Fibroblast of lung (primary cell): ENCODE measurements around the gene BTBD1. TPM values are rescaled to one million over a fixed set of nuclear protein-coding genes. Genes with fewer than 3 reads are reported as not detected.
"Not testable (repeated sequence)": the region's sequence is repeated elsewhere in the genome, so short reads cannot be mapped to it uniquely, and the experiment has no call there.

Experiments used
- DNase-seq, 2 donors: peaks; one replicate each; pipeline versions ENCODE4 v3.0.0 to v3.0.0-alpha.2; 2010; ENCODE audit warnings: low read depth in 2 of 2
- H2AFZ ChIP-seq: 2 replicates; pipeline ENCODE4 v1.5.1; 2012; ENCODE audit warnings: low read length, control low read depth, inconsistent platforms
- H3K27ac ChIP-seq: 2 replicates; pipeline ENCODE4 v1.5.1; 2011; ENCODE audit warnings: low read length, control low read depth; ENCODE audit not compliant: insufficient read depth
- H3K27me3 ChIP-seq: 2 replicates; pipeline ENCODE4 v1.5.1; 2011; ENCODE audit warnings: mild to moderate bottlenecking, low read length; ENCODE audit not compliant: control insufficient read depth, insufficient read depth
- H3K36me3 ChIP-seq: 2 replicates; pipeline ENCODE4 v1.5.1; 2011; ENCODE audit warnings: low read length; ENCODE audit not compliant: control insufficient read depth, insufficient read depth
- H3K4me1 ChIP-seq: 2 replicates; pipeline ENCODE4 v1.5.1; 2011; ENCODE audit warnings: low read length; ENCODE audit not compliant: control insufficient read depth, insufficient read depth; ENCODE audit errors: extremely low read depth
- H3K4me2 ChIP-seq: 2 replicates; pipeline ENCODE4 v1.5.1; 2011; ENCODE audit warnings: low read length, control low read depth; ENCODE audit not compliant: insufficient read depth; ENCODE audit errors: extremely low read depth
- H3K4me3 ChIP-seq, 4 experiments: fragments of 200-600 bp in 1 of 4; sonication (generic) in 1 of 4; replicated peaks in 1 of 4; 2 replicates each; pipeline ENCODE4 v1.5.1; 2011 to 2016; ENCODE audit warnings: low read length in 4 of 4, low read depth in 3 of 4, mild to moderate bottlenecking in 3 of 4, control low read depth in 2 of 4, inconsistent platforms in 1 of 4, mixed read lengths in 1 of 4; ENCODE audit not compliant: insufficient read depth in 1 of 4; ENCODE audit errors: control extremely low read depth in 1 of 4
- H3K79me2 ChIP-seq: 2 replicates; pipeline ENCODE4 v1.5.1; 2012; ENCODE audit warnings: mild to moderate bottlenecking, low read length, inconsistent platforms; ENCODE audit not compliant: control insufficient read depth, insufficient read depth
- H3K9ac ChIP-seq: 2 replicates; pipeline ENCODE4 v1.5.1; 2011; ENCODE audit warnings: mild to moderate bottlenecking, low read length, control low read depth; ENCODE audit not compliant: insufficient read depth
- H3K9me3 ChIP-seq: 2 replicates; pipeline ENCODE4 v1.5.1; 2012; ENCODE audit warnings: low read depth, low read length; ENCODE audit not compliant: control insufficient read depth, insufficient read depth
- H4K20me1 ChIP-seq: 2 replicates; pipeline ENCODE4 v1.5.1; 2011; ENCODE audit warnings: low read length; ENCODE audit not compliant: control insufficient read depth, insufficient read depth; ENCODE audit errors: extremely low read depth
- CTCF ChIP-seq, 2 donors: IDR thresholded peaks in 1 of 2; conservative IDR thresholded peaks in 1 of 2; 1 replicate in 1 of 2; 2 replicates in 1 of 2; pipeline ENCODE4 v1.5.1; 2011 to 2012; ENCODE audit warnings: low read length in 2 of 2, control low read depth in 1 of 2, inconsistent platforms in 1 of 2, low read depth in 1 of 2, mild to moderate bottlenecking in 1 of 2
- EZH2 ChIP-seq: IDR thresholded peaks from 2 replicates; pipeline ENCODE4 v1.5.1; 2012; ENCODE audit warnings: low read length, control low read depth, mild to moderate bottlenecking; ENCODE audit errors: missing control alignments
- polyA plus RNA-seq, 2 donors: library from polyadenylated mRNA; depleted of rRNA in 1 of 2; stranded (reverse) in 1 of 2; unstranded in 1 of 2; fragments of >200 nt; gene quantifications; 2 replicates each; pipeline ENCODE4 v1.2.1, GENCODE V29; 2011 to 2012; ENCODE audit warnings: missing spikeins in 1 of 2
- total RNA-seq: library from RNA; depleted of rRNA; stranded (reverse); fragments of >200 nt; gene quantifications from 2 replicates; pipeline ENCODE4 v1.2.1, GENCODE V29; 2014

BTBD1 gene
- total and polyA plus RNA-seq, 2 donors (not counting 1 experiment from before 2014, with no cell fraction given) = 84.0 to 105 TPM

GRCh38 chr15:83039206-83039605 lies 27.8 kb downstream of the BTBD1 start:
- H3K4me1 ChIP-seq = no peaks in the 10 kb centered on the region
- no peak overlapping the region for H3K4me3 ChIP-seq
- H3K9ac ChIP-seq = no peak overlapping the region
- no peaks in the 10 kb centered on the region for H3K9me3 ChIP-seq
- peaks cover 2% of the 10 kb centered on the region for H3K36me3 ChIP-seq
- TF ChIP-seq CTCF (conservative IDR thresholded peaks at IDR 0.05 in 1 of 2, IDR thresholded peaks at IDR 0.05 in 1 of 2; ENCODE audit: low read depth in 1 of 2, low read length in 2 of 2) (no peak), EZH2 (no peak)
- H3K4me2 ChIP-seq = no peak overlapping the region
- no peak overlapping the region for H2AFZ ChIP-seq
- DNase-seq = peak in 1 of 2 donors; percentile 52
- no peak overlapping the region for H3K27ac ChIP-seq
- no peaks in the 10 kb centered on the region for H3K27me3 ChIP-seq
- no peaks in the 10 kb centered on the region for H4K20me1 ChIP-seq
- peaks cover 53% of the 10 kb centered on the region for H3K79me2 ChIP-seq

GRCh38 chr15:83036253-83036652 lies 30.8 kb downstream of the BTBD1 start:
- Histone ChIP-seq H3K27me3 (no peaks in the 10 kb centered on the region), H3K79me2 (peaks cover 53% of the 10 kb centered on the region), H3K4me3 (no peak overlapping the region), H3K9me3 (no peaks in the 10 kb centered on the region), H3K27ac (no peak overlapping the region), H2AFZ (no peak overlapping the region), H4K20me1 (no peaks in the 10 kb centered on the region), H3K4me2 (no peak overlapping the region), H3K9ac (no peak overlapping the region), H3K4me1 (no peaks in the 10 kb centered on the region), H3K36me3 (peaks cover 2% of the 10 kb centered on the region)
- DNase-seq = no peak
- TF ChIP-seq CTCF (conservative IDR thresholded peaks at IDR 0.05 in 1 of 2, IDR thresholded peaks at IDR 0.05 in 1 of 2; ENCODE audit: low read depth in 1 of 2, low read length in 2 of 2) (no peak), EZH2 (no peak)

- DNase-seq, H3K9ac ChIP-seq, H3K4me2 ChIP-seq, H3K4me3 ChIP-seq, H4K20me1 ChIP-seq, H3K27me3 ChIP-seq, H2AFZ ChIP-seq, H3K9me3 ChIP-seq, H3K36me3 ChIP-seq, H3K27ac ChIP-seq, H3K4me1 ChIP-seq: not testable (repeated sequence)
- peaks cover 22% of the 10 kb centered on the region for H3K79me2 ChIP-seq
Observed at GRCh38 chr15:83031234-83031633, 35.8 kb downstream of the BTBD1 start.
